HL-60 (cell line): Measurements from ENCODE around the gene KRT78.
"Not testable (repeated sequence)": the region's sequence is repeated elsewhere in the genome, so short reads cannot be mapped to it uniquely, and the experiment has no call there.

Source experiments
- DNase-seq, 2 experiments: peaks; one replicate each; pipeline ENCODE4 v3.0.0-alpha.2; 2010 to 2020; ENCODE audit warnings: low read depth in 1 of 2, low spot score in 1 of 2
- H3K27ac ChIP-seq: fragments of 250-450 bp; sonication (Bioruptor Pico); replicated peaks from 2 replicates; pipeline ENCODE4 v1.5.1; 2020; ENCODE audit warnings: mild to moderate bottlenecking, moderate library complexity
- H3K27me3 ChIP-seq: fragments of 250-450 bp; sonication (Bioruptor Pico); 2 replicates; pipeline ENCODE4 v1.5.1; 2021; ENCODE audit warnings: mild to moderate bottlenecking, moderate library complexity; ENCODE audit not compliant: insufficient read depth, poor library complexity, severe bottlenecking
- H3K4me3 ChIP-seq: replicated peaks from 2 replicates; pipeline ENCODE4 v1.5.1; 2011; ENCODE audit warnings: mild to moderate bottlenecking, control low read depth, low read length; ENCODE audit not compliant: insufficient read depth
- CTCF ChIP-seq: IDR thresholded peaks from one replicate; pipeline ENCODE4 v1.5.1; 2011; ENCODE audit warnings: low read length, control low read depth, inconsistent platforms; ENCODE audit not compliant: insufficient read depth
- GABPA ChIP-seq: IDR thresholded peaks from 2 replicates; pipeline ENCODE4 v1.6.1; 2012; ENCODE audit warnings: low read depth
- POLR2AphosphoS5 ChIP-seq: IDR thresholded peaks from 2 replicates; pipeline ENCODE4 v1.6.1; 2012; ENCODE audit warnings: low read depth
- SPI1 ChIP-seq: IDR thresholded peaks from 2 replicates; pipeline ENCODE4 v1.6.1; 2012; ENCODE audit warnings: low read depth, mild to moderate bottlenecking, borderline replicate concordance
- TF ChIP-seq, protein P1 (sequence below): IDR thresholded peaks from 2 replicates; pipeline ENCODE4 v1.6.1; 2012; ENCODE audit warnings: low read depth; ENCODE audit not compliant: insufficient replicate concordance

The KRT78 gene

GRCh38 chr12:52796839-52797528 is 51.8 kb downstream of the KRT78 start:
- Histone ChIP-seq H3K27me3 (no peaks in the 10 kb centered on the region), H3K4me3 (no peak overlapping the region), H3K27ac (no peak overlapping the region)
- DNase-seq, result no peak
- no peak for TF ChIP-seq SPI1
- no peak for TF ChIP-seq CTCF
- TF ChIP-seq POLR2AphosphoS5, result no peak

DNA sequence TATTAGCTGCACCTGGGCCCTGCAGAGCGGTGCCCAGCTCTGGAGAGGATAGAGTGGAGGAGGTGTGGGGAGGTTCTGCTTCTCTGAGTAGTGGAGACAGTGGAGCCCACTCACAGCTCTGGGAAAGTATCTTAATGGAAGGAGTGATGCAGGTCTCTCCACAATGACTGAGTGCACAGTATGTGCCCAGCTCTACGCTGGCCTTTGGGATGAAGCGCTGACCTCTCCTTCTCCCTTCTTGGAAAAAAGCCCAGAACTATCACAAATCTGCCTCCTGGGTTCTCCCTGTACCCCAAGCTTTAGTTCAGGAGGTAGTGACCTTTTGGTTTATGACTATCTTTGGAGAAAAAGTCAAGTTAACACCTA is 52.4 kb downstream of the KRT78 start:
- Histone ChIP-seq H3K27me3 (peaks cover 2% of the 10 kb centered on the region), H3K27ac (no peak overlapping the region), H3K4me3 (no peak overlapping the region)
- TF ChIP-seq, protein P1, sequence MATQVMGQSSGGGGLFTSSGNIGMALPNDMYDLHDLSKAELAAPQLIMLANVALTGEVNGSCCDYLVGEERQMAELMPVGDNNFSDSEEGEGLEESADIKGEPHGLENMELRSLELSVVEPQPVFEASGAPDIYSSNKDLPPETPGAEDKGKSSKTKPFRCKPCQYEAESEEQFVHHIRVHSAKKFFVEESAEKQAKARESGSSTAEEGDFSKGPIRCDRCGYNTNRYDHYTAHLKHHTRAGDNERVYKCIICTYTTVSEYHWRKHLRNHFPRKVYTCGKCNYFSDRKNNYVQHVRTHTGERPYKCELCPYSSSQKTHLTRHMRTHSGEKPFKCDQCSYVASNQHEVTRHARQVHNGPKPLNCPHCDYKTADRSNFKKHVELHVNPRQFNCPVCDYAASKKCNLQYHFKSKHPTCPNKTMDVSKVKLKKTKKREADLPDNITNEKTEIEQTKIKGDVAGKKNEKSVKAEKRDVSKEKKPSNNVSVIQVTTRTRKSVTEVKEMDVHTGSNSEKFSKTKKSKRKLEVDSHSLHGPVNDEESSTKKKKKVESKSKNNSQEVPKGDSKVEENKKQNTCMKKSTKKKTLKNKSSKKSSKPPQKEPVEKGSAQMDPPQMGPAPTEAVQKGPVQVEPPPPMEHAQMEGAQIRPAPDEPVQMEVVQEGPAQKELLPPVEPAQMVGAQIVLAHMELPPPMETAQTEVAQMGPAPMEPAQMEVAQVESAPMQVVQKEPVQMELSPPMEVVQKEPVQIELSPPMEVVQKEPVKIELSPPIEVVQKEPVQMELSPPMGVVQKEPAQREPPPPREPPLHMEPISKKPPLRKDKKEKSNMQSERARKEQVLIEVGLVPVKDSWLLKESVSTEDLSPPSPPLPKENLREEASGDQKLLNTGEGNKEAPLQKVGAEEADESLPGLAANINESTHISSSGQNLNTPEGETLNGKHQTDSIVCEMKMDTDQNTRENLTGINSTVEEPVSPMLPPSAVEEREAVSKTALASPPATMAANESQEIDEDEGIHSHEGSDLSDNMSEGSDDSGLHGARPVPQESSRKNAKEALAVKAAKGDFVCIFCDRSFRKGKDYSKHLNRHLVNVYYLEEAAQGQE, result no peak
- no peak for TF ChIP-seq SPI1
- no peak for TF ChIP-seq POLR2AphosphoS5
- TF ChIP-seq GABPA, result no peak
- TF ChIP-seq CTCF, result no peak
- no peak for DNase-seq

DNA sequence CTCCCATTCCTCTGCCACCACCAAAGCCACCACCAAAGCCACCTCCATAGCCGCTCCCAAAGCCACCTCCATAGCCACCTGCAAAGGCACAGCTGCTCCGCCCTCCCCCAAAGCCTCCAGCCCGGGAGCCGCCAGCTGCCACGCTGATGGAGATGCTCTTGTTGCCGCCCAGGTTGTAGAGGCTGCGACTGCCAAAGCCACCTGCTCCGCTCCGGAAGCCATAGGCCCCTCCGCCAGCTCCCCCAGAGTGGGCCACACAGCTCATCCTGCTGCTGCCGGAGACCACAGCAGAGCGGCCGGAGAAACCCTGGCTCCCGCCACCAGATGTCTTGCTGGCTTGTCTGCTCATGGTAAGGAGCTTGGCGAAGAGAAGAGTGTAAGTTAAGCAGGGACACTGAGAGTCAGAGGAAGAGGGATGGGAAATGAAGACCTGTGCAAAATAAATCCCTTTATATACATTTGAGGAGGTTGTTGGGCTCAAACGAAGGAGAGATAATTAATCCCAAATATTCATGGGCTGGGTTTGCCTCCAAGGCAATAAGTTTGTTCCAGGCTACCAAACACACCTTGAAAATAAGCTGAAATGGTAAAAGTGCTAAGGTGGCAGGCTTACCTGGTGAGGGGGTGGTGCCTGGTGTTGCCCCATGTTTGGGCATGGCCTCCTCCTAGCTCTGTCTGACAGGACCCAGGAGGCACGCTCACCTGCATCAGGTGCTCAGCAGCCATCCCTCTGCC is 52.9 kb downstream of the KRT78 start, which contains the start of gene KRT3:
TSS of gene KRT3 (minus strand) at position 424 of the 735 bp plus-strand sequence. CDS start at position 349, 75 bp downstream.
- no peak within 1 kb of the TSS for H3K4me3 ChIP-seq
- H3K27me3 ChIP-seq, result peaks cover 6% of the 10 kb centered on the region
- DNase-seq, result no peak
- TF ChIP-seq, protein P1, result no peak
- TF ChIP-seq POLR2AphosphoS5 (no peak), GABPA (no peak), SPI1 (no peak), CTCF (no peak)
- no peak within 1 kb of the TSS for H3K27ac ChIP-seq

DNA sequence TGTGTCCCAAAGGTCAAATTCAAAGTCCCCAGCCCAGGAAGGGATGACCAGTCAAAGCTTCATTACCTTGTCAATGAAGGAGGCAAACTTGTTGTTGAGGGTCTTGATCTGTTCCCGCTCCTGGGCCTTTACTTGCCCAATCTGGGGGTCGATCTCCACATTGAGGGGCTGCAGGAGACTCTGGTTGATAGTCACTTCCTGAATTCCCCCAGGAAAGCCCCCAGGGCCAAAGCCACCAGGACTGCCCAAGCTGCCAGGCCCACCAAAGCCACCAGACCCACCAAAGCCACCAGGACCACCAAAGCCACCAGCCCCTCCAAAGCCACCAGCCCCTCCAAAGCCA is 53.5 kb downstream of the KRT78 start:
- H3K27ac ChIP-seq, result not testable (repeated sequence)

More for the DNA sequence above, 53.5 kb downstream of the KRT78 start:
- H3K27me3 ChIP-seq, result peaks cover 11% of the 10 kb centered on the region
- H3K4me3 ChIP-seq, DNase-seq: not testable (repeated sequence)
